Lower leg skin (tissue), 4 donors: ENCODE measurements around the gene DCDC2C. TPM values are rescaled to one million over a fixed set of nuclear protein-coding genes. Genes with fewer than 3 reads are reported as not detected.

Experiments
- DNase-seq, 2 donors: peaks; one replicate each; pipeline ENCODE4 v3.0.0-alpha.2; 2019; ENCODE audit warnings: low spot score in 2 of 2
- H3K4me3 ChIP-seq: fragments of 200-600 bp; sonication (generic); 2 replicates; pipeline ENCODE4 v1.5.1; 2017; ENCODE audit warnings: mild to moderate bottlenecking, low read depth; ENCODE audit not compliant: poor library complexity, severe bottlenecking
- POLR2A ChIP-seq, 2 donors: fragments of 450-650 bp; IDR thresholded peaks; one replicate each; pipeline ENCODE4 v1.6.1; 2016 to 2017; ENCODE audit warnings: antibody characterized with exemption in 2 of 2, mild to moderate bottlenecking in 1 of 2, moderate library complexity in 1 of 2
- WGBS, 2 donors: methylation state at CpG; one replicate each; pipeline ENCODE4 v1.1.5; 2018; 5-methylcytosine and 5-hydroxymethylcytosine counted together
- intact Hi-C: fragments of 100-400 bp; cut with DNase I; formaldehyde crosslinking; loops from one replicate; pipeline ENCODE4 v1.15.0; 2023; ENCODE audit warnings: low total_unique reads
- total RNA-seq, 4 donors: library from RNA; depleted of rRNA; stranded (reverse); fragments of >200 nt; gene quantifications; one replicate each; pipeline ENCODE4 v1.1.0, GENCODE V29; 2016
- TF ChIP-seq, protein P1 (sequence below), 3 donors: fragments of 450-650 bp; IDR thresholded peaks; one replicate each; pipeline ENCODE4 v1.5.1; 2016; ENCODE audit warnings: antibody characterized with exemption in 3 of 3, mild to moderate bottlenecking in 3 of 3, moderate library complexity in 2 of 3

DCDC2C gene
- total RNA-seq, 4 donors from 2014 or later: 0.16 TPM; not detected in 3

DNA sequence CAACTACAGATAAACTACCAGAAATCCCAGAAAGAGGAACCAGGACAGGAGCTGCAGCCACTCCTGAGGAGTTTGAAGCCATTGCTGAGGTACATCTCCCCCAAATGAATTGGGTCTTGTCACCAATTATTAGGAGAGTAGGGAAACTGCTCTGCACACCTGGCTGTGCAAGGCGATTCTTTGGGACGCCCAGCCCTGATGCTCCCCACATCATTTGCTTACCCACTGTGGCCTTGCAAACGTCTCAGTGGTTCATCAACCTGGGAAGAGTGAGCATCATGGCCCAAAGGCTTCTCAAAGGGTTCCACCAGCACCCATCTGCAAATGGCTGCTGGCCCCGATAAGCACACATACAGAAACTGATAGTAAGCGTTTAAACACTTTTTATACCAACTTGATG is 21.8 kb upstream of the DCDC2C start:
- no peak for DNase-seq
- intact Hi-C loops: no loop called here
- TF ChIP-seq, protein P1, sequence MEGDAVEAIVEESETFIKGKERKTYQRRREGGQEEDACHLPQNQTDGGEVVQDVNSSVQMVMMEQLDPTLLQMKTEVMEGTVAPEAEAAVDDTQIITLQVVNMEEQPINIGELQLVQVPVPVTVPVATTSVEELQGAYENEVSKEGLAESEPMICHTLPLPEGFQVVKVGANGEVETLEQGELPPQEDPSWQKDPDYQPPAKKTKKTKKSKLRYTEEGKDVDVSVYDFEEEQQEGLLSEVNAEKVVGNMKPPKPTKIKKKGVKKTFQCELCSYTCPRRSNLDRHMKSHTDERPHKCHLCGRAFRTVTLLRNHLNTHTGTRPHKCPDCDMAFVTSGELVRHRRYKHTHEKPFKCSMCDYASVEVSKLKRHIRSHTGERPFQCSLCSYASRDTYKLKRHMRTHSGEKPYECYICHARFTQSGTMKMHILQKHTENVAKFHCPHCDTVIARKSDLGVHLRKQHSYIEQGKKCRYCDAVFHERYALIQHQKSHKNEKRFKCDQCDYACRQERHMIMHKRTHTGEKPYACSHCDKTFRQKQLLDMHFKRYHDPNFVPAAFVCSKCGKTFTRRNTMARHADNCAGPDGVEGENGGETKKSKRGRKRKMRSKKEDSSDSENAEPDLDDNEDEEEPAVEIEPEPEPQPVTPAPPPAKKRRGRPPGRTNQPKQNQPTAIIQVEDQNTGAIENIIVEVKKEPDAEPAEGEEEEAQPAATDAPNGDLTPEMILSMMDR (IDR thresholded peaks at IDR 0.05): no peak
- no peak for TF ChIP-seq POLR2A (IDR thresholded peaks at IDR 0.05)
- no peak overlapping the region for H3K4me3 ChIP-seq
- WGBS, 2 donors: 83 to 84% methylated on average over 5 of the region's 5 CpGs

DNA sequence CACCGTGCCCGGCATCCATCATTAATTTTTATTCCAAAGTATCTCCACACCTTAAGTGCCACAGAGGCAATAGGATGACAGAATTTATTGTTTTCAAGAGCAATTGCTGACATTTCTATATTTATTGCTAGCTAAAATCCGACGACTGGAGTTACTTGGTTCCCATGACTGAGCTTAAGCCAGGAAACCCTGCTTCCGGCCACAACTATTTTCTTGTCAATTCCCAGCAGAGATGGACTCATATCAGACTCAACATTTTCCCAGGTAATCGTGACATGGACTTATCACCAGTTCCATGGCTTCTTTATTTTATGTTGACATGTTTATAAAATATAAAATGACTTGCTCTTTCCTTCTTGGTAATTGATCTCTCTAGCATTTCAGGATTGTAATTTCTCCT is 20.6 kb upstream of the DCDC2C start:
- TF ChIP-seq POLR2A (IDR thresholded peaks at IDR 0.05): no peak
- TF ChIP-seq, protein P1 (IDR thresholded peaks at IDR 0.05): no peak
- 61 to 67% methylated on average over 6 of the region's 6 CpGs for WGBS, 2 donors
- intact Hi-C loops: no loop called here

DNA sequence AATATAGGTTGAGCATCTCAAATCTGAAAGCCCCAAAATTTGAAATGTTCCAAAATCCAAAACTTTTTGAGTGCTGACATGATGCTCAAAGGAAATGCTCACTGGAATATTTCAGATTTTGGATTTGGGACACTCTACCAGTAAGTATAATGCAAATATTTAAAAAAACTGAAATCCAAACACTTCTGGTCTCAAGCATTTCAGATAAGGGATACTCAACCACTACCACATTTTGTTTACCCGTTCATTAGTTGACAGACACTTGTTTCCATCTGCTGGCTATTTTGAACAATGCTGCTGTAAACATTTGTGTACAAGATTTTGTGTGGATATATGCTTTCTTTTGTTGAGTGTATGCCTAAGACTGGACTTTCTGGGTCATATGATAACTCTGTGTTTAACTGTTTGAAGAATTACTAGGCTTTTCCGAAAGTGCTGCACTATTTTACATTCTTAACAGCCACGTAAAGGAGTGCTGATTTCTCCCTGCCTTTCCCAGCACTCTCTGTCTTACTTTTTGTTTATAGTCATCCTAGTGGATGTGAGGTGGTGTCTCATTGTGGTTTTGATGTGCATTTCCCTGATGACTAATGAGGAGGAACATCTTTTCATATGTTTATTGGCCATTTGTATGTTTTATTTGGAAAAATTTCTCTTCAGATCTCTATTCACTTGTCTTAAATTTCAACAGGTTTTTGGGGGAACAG is 19.5 kb upstream of the DCDC2C start:
- intact Hi-C loops: no loop called here
- TF ChIP-seq, protein P1 (IDR thresholded peaks at IDR 0.05): no peak
- TF ChIP-seq POLR2A (IDR thresholded peaks at IDR 0.05): no peak
- H3K4me3 ChIP-seq: no peak overlapping the region
- 64 to 74% methylated on average over 3 of the region's 3 CpGs for WGBS, 2 donors
- DNase-seq: no peak

More for the DNA sequence above, 20.6 kb upstream of the DCDC2C start:
- no peak overlapping the region for H3K4me3 ChIP-seq
- no peak for DNase-seq

DNA sequence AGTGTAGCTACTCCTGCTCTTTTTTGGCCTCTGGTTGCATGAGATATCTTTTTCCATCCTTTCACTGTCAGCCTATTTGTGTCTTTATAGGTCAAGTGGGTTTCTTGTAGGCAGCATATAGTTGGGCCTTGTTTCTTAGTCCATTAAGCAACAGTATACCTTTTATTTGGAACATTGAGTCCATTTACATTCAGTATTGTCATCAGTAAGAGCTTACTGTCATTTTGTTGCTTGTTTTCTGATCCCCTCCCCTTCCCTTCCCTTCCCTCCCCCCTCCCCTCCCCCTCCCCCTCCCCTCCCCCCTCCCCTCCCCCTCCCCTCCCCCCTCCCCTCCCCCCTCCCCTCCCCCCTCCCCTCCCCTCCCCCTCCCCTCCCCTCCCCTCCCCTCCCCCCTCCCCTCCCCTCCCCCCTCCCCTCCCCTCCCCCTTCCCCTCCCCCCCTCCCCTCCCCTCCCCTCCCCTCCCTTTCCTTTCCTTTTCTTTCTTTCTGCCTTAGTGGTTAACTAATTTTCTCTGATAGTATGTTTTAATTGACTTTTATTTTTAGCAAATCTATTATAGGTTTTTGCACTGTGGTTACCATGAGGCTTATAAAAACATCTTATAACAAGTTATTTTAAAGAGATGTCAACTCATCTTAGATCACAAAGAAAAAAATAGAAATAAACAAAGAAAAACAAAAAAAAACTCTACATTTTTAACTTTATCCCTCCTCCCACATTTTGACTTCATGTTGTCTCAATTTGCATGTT is 13.2 kb upstream of the DCDC2C start:
- no peak for DNase-seq
- TF ChIP-seq, protein P1 (IDR thresholded peaks at IDR 0.05): no peak
- TF ChIP-seq POLR2A (IDR thresholded peaks at IDR 0.05): no peak
- H3K4me3 ChIP-seq: no peak overlapping the region
- intact Hi-C loops: no loop called here

DNA sequence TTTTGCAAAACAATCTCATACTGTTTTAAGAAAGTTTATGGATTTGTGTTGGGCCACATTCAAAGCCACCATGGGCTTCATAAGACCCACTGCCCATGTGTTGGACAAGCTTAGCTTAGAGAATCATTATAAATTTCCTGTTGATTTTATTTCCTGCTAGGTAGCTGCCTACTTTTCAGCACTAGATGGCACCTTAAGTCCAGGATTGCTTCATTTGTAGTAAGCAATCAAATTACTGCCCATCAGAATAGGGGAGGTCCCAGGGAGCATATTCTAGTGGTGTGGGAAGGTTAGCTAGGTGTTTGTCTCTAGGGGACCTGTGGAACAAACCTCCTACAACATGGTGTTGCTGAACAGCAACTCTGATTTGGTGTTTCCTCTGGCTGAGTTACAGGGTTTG is 11.0 kb upstream of the DCDC2C start:
- DNase-seq: no peak
- H3K4me3 ChIP-seq: no peak overlapping the region
- TF ChIP-seq POLR2A (IDR thresholded peaks at IDR 0.05): no peak
- TF ChIP-seq, protein P1 (IDR thresholded peaks at IDR 0.05): no peak
- intact Hi-C loops: no loop called here
